Transverse colon (tissue), 4 donors: ENCODE measurements around the gene ZNF22.

ENCODE experiments used
- EP300 ChIP-seq: sonication (generic); formaldehyde crosslinking; IDR thresholded peaks from one replicate; pipeline ENCODE4 v1.6.1; 2017; ENCODE audit warnings: antibody characterized with exemption, low read depth
- POLR2A ChIP-seq: fragments of 450-650 bp; IDR thresholded peaks from one replicate; pipeline ENCODE4 v1.6.1; 2016; ENCODE audit warnings: antibody characterized with exemption, mild to moderate bottlenecking, moderate library complexity
- POLR2AphosphoS5 ChIP-seq, 3 donors: sonication (generic); formaldehyde crosslinking; IDR thresholded peaks; one replicate each; pipeline ENCODE4 v1.6.1; 2016; ENCODE audit warnings: antibody characterized with exemption in 3 of 3
- TF ChIP-seq, protein P1 (sequence below), 5 experiments: fragments of 200-600 bp in 3 of 5; fragments of 450-650 bp in 2 of 5; sonication (generic) in 3 of 5; IDR thresholded peaks; 1 replicate in 2 of 5; 2 replicates in 3 of 5; pipeline ENCODE4 v1.5.1; 2016 to 2017; ENCODE audit warnings: antibody characterized with exemption in 5 of 5, inconsistent platforms in 3 of 5, mild to moderate bottlenecking in 2 of 5, moderate library complexity in 1 of 5

- TF ChIP-seq POLR2AphosphoS5 (IDR thresholded peaks at IDR 0.05) = no peak
- TF ChIP-seq EP300 = no peak
- TF ChIP-seq, protein P1, sequence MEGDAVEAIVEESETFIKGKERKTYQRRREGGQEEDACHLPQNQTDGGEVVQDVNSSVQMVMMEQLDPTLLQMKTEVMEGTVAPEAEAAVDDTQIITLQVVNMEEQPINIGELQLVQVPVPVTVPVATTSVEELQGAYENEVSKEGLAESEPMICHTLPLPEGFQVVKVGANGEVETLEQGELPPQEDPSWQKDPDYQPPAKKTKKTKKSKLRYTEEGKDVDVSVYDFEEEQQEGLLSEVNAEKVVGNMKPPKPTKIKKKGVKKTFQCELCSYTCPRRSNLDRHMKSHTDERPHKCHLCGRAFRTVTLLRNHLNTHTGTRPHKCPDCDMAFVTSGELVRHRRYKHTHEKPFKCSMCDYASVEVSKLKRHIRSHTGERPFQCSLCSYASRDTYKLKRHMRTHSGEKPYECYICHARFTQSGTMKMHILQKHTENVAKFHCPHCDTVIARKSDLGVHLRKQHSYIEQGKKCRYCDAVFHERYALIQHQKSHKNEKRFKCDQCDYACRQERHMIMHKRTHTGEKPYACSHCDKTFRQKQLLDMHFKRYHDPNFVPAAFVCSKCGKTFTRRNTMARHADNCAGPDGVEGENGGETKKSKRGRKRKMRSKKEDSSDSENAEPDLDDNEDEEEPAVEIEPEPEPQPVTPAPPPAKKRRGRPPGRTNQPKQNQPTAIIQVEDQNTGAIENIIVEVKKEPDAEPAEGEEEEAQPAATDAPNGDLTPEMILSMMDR (IDR thresholded peaks at IDR 0.05) = no peak
- TF ChIP-seq POLR2A = no peak
Observed at GRCh38 chr10:45035673-45036072, 35.0 kb downstream of the ZNF22 start.
